Activated CD4-positive, alpha-beta T cell treated with anti-CD3 and anti-CD28 coated beads, Interleukin-2, amount 10 ng/mL, durations not matched to agents 7 days and 5 days (primary cell): ENCODE measurements around the gene RGS3. TPM values are rescaled to one million over a fixed set of nuclear protein-coding genes. Genes with fewer than 3 reads are reported as not detected.

Source experiments
- CTCF ChIA-PET: fragments of 350-600 bp; sonication (Branson Sonifier 250); formaldehyde crosslinking; loops from one replicate; lab custom pipeline; 2021; ENCODE audit warnings: antibody characterized with exemption; lab: Charles Lee
- POLR2A ChIA-PET: fragments of 350-600 bp; sonication (Branson Sonifier 250); formaldehyde crosslinking; loops from one replicate; lab custom pipeline; 2021; ENCODE audit warnings: antibody characterized with exemption; lab: Charles Lee
- DNase-seq: peaks from one replicate; pipeline ENCODE4 v3.0.0-alpha.2; 2020
- H3K27ac Mint-ChIP-seq: one replicate; pipeline ENCODE4 v1.8.0; 2021; ENCODE audit warnings: mild to moderate bottlenecking, moderate library complexity, mixed read lengths
- H3K27me3 Mint-ChIP-seq: one replicate; pipeline ENCODE4 v1.8.0; 2021; ENCODE audit warnings: mixed read lengths
- H3K36me3 Mint-ChIP-seq: one replicate; pipeline ENCODE4 v1.8.0; 2021; ENCODE audit warnings: low read depth, mixed read lengths
- H3K4me1 Mint-ChIP-seq: one replicate; pipeline ENCODE4 v1.8.0; 2021; ENCODE audit warnings: mixed read lengths
- H3K4me3 Mint-ChIP-seq: one replicate; pipeline ENCODE4 v1.8.0; 2021; ENCODE audit warnings: mild to moderate bottlenecking, moderate library complexity, mixed read lengths
- H3K9me3 Mint-ChIP-seq: one replicate; pipeline ENCODE4 v1.8.0; 2021; ENCODE audit warnings: mixed read lengths
- total RNA-seq, 2 experiments: library from RNA; stranded (reverse); gene quantifications; one replicate each; pipeline ENCODE4 v1.2.3, GENCODE V29; 2021

RGS3 gene
- total RNA-seq, 2 experiments from 2014 or later = 41.5 to 41.6 TPM

- Mint-ChIP-seq H3K9me3 (no peaks in the 10 kb centered on the region), H3K27me3 (no peaks in the 10 kb centered on the region), H3K27ac (no peak overlapping the region), H3K4me1 (peaks cover 15% of the 10 kb centered on the region), H3K4me3 (no peak overlapping the region), H3K36me3 (no peaks in the 10 kb centered on the region)
- ChIA-PET POLR2A (no interaction called here), CTCF (interaction anchor here (1.4 to 1.5 kb wide), 2 partner anchors 34 to 178 kb away, joined by 3 read pairs; no protein-coding TSS in a partner anchor)
- DNase-seq = no peak
Observed at GRCh38 chr9:113623851-113624485, 160.4 kb downstream of the RGS3 start.

DNA sequence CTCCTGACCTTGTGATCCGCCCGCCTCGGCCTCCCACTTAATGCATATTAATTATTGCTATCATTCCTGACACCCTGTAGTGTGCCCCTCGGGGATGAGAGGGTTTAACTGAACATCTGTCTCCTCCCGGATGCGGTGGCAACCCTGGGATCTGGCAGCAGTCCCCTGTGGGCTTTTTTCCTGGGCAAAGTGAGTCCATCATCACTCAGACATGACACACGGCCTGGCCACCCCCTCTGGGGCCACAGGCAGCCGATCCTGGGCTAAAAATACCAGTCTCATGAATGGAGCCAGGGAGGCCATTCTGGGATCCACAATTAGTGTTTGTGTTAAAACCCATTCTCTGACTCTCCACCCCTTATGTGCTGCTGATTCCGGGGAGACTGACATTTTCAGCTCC is 161.2 kb downstream of the RGS3 start:
- POLR2A ChIA-PET = no interaction called here
- DNase-seq = no peak
- Mint-ChIP-seq H3K4me3 (no peak overlapping the region), H3K9me3 (no peaks in the 10 kb centered on the region), H3K27ac (no peak overlapping the region), H3K36me3 (no peaks in the 10 kb centered on the region), H3K4me1 (peaks cover 15% of the 10 kb centered on the region), H3K27me3 (no peaks in the 10 kb centered on the region)
- CTCF ChIA-PET = interaction anchor here (0.9 to 1.3 kb wide), 2 partner anchors 9 to 22 kb away, joined by 4 read pairs; no protein-coding TSS in a partner anchor

GRCh38 chr9:113625486-113625885 is 162.0 kb downstream of the RGS3 start:
- Mint-ChIP-seq H3K36me3 (no peaks in the 10 kb centered on the region), H3K4me3 (no peak overlapping the region), H3K27ac (no peak overlapping the region), H3K4me1 (peaks cover 15% of the 10 kb centered on the region), H3K27me3 (no peaks in the 10 kb centered on the region), H3K9me3 (no peaks in the 10 kb centered on the region)
- no peak for DNase-seq
- CTCF ChIA-PET = interaction anchor here (0.9 to 1.3 kb wide), 2 partner anchors 8 to 23 kb away, joined by 4 read pairs; no protein-coding TSS in a partner anchor
- POLR2A ChIA-PET = no interaction called here

DNA sequence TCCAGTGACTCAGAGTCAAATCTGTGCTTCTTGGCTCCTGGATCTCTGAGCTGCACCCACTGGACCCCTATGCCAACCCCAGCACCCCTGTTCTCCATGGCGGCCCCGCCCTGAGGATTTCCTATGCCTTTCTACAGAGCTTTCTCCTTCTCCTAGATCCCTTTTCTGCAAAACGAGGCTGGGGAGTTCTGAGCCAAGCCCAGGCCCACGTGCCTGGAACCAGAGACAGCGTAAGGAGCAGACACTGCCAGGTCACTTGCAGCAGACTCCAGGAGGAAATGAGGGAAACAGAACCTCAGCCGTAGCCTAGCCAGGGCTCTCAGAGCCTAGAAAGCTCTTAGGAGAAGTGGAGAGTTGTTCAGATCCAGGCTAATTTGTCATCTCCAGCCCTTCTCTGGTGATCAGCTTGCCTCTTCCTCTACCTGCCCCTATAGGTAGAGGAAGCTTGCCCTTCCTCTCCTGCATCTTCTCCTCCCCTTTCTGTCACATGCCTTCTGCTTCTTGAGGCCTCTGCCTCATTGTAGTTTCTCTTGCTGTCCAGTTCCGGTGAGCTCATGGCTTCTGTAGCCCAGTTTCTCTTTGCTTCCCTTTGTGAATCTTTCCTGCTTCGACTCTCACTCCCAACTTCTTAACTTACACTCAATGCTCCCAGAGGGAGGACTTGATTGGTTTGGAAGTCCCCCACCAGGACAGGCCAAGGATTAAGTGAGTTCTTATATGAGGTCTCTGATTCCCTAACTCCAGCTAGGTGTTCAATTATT is 163.4 kb downstream of the RGS3 start:
- CTCF ChIA-PET = interaction anchor here (1.6 kb wide), 1 partner anchor 39 kb away, joined by 3 read pairs; no protein-coding TSS in a partner anchor
- DNase-seq = no peak
- Mint-ChIP-seq H3K4me1 (peaks cover 10% of the 10 kb centered on the region), H3K9me3 (no peaks in the 10 kb centered on the region), H3K4me3 (no peak overlapping the region), H3K27ac (no peak overlapping the region), H3K36me3 (no peaks in the 10 kb centered on the region), H3K27me3 (no peaks in the 10 kb centered on the region)
- POLR2A ChIA-PET = no interaction called here

DNA sequence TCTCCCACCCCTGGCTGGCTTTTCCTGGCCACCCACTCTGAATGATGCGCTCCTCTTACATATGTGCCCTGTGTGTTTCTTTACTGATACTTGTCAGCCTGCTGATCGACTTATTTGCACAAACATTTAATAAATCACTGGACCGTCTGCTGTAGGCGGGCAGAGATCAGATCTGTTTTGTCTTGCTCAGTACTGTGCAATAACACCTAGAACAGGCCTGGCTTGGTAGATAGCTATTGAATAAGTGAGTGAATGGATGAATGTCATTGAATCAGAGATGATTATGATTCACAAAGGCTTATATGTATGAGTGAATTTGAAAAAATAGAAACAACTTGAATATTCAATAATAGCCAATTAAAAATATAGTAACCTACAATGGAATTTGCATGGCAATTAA is 165.1 kb downstream of the RGS3 start:
- ChIA-PET POLR2A (no interaction called here), CTCF (no interaction called here)
- no peaks in the 10 kb centered on the region for H3K9me3 Mint-ChIP-seq
- no peak overlapping the region for H3K4me3 Mint-ChIP-seq
- H3K27ac Mint-ChIP-seq = no peak overlapping the region
- H3K36me3 Mint-ChIP-seq = no peaks in the 10 kb centered on the region
- H3K4me1 Mint-ChIP-seq = peaks cover 2% of the 10 kb centered on the region
- no peak for DNase-seq
- H3K27me3 Mint-ChIP-seq = no peaks in the 10 kb centered on the region

- peaks cover 2% of the 10 kb centered on the region for H3K4me1 Mint-ChIP-seq
- ChIA-PET POLR2A (no interaction called here), CTCF (interaction anchor here (1.0 kb wide), 1 partner anchor 122 kb away, joined by 3 read pairs; no protein-coding TSS in a partner anchor)
- no peaks in the 10 kb centered on the region for H3K27me3 Mint-ChIP-seq
- no peaks in the 10 kb centered on the region for H3K36me3 Mint-ChIP-seq
- no peak overlapping the region for H3K4me3 Mint-ChIP-seq
- no peak overlapping the region for H3K27ac Mint-ChIP-seq
- no peaks in the 10 kb centered on the region for H3K9me3 Mint-ChIP-seq
- no peak for DNase-seq
Observed at GRCh38 chr9:113630386-113631136, 167.0 kb downstream of the RGS3 start.

DNA sequence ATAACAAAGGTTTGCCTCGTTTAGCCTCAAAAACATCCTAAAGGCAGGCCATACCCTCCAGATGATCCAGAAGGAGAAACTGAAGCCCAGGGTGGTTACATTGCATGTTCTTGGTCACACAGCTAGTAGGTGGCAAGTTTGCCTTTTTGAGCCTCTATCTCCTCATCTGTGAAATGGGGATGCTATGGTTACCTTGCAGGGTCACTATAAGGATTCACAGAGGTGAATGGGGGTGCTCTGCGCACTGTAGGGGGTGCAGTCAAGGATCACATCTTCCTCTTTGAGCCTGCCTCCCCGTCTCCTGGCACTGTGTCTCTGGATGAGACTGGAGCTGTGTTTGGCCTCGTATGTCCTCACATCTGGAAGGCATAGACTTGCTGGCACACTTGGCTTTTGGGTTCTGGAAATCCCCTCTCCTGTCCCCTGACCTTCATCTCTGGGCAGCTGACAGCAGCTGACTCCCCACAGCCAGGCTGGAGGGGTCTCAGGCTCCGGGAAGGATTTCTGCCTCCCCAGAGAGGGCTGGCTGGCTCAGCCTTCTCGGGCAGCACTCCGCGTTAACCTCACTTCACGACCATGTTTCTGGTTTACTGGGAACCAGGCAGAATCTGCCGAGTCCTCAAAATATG is 167.7 kb downstream of the RGS3 start:
- Mint-ChIP-seq H3K36me3 (no peaks in the 10 kb centered on the region), H3K9me3 (no peaks in the 10 kb centered on the region), H3K4me3 (no peak overlapping the region), H3K4me1 (peaks cover 2% of the 10 kb centered on the region), H3K27ac (no peak overlapping the region), H3K27me3 (no peaks in the 10 kb centered on the region)
- no peak for DNase-seq
- POLR2A ChIA-PET = no interaction called here
- CTCF ChIA-PET = interaction anchor here (1.0 kb wide), 1 partner anchor 123 kb away, joined by 3 read pairs; no protein-coding TSS in a partner anchor

- Mint-ChIP-seq H3K36me3 (no peaks in the 10 kb centered on the region), H3K27me3 (no peaks in the 10 kb centered on the region), H3K4me1 (peaks cover 2% of the 10 kb centered on the region), H3K4me3 (no peak overlapping the region), H3K27ac (no peak overlapping the region), H3K9me3 (no peaks in the 10 kb centered on the region)
- no peak for DNase-seq
- ChIA-PET POLR2A (no interaction called here), CTCF (interaction anchor here (1.0 to 1.4 kb wide), 3 partner anchors 9 to 124 kb away, joined by 3 to 4 read pairs (median 4); no protein-coding TSS in a partner anchor)
Observed at GRCh38 chr9:113631871-113632665, 168.5 kb downstream of the RGS3 start.

DNA sequence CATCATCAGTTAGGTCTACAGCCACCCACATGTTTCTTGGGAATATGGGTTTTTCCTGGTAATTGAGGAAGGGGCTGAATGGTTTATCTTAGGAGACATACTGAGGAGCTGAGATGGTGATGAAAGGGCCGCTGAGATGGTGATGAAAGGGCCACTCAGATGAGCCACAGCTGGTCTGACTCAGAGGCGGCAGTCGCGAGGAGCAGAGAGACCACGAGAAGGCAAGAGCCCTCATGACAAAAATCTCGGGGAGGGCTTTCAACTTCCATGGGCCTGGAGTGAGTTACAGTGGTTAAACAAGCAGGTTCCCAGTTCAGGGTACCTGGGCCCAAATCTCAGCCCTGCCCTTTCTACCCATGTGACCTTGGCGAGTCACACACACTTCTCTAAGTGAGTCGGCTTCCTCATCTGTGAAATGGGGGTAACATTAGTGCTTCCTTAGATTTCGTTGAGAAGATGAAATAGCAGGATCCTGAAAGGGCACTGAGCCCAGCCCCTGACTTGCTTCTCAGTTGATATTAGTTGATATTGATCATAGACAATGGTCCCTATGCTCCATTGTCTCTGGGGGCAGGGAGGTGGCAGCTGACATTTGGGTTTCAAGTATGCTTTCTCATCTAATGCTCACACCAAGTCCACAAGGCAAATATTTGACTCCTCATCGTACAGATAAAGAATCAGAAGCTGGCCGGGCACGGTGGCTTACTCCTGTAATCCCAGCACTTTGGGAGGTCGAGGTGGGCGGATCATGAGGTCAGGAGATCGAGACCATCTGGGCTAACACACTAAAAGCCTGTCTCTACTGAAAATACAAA is 169.5 kb downstream of the RGS3 start:
- Mint-ChIP-seq H3K4me3 (no peak overlapping the region), H3K27me3 (no peaks in the 10 kb centered on the region), H3K27ac (no peak overlapping the region), H3K4me1 (peaks cover 2% of the 10 kb centered on the region), H3K9me3 (no peaks in the 10 kb centered on the region), H3K36me3 (no peaks in the 10 kb centered on the region)
- CTCF ChIA-PET = interaction anchor here (0.7 to 2.1 kb wide), 8 partner anchors 10 to 138 kb away, joined by 3 to 8 read pairs (median 4); no protein-coding TSS in a partner anchor
- DNase-seq = no peak
- POLR2A ChIA-PET = no interaction called here

DNA sequence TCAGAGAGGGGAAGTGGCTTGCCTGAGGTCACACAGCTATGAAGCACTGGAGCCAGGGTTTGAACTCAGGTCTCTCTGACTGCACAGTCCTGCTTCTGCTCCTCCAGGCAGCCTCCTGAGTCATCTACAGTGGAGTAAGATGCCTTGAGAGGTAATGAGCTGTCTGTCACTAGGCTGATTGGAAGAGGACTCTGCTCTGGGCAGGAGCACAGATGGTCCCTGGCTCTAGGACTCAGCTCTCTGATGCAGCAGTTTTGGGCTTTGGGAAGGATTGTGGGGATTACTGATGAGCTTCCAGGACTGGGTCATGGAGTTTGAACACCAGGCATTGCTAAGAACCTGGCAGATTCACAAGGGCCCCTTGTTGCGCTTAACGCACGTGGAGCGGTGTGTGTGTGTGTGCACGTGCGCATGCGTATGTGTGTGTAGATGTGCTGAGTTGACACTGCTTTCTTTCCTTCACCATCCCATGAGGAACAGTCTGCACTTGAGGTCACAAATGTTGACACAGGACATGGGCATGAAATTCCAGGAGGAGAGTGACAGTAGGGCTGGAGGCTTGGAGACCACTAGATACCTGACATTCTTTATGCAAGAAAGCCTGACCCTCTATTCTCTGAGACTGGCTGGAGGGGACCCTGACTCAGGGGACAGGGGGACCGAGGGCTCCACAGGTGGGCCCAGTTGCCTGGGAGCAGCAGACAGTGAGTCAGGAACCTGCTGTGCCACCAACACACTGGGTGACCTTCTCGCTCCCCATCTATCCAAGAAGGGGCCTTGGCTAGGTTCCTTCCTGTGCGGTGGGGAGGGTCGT is 170.5 kb downstream of the RGS3 start:
- Mint-ChIP-seq H3K27ac (no peak overlapping the region), H3K27me3 (no peaks in the 10 kb centered on the region), H3K9me3 (no peaks in the 10 kb centered on the region), H3K4me3 (no peak overlapping the region), H3K36me3 (no peaks in the 10 kb centered on the region), H3K4me1 (peaks cover 2% of the 10 kb centered on the region)
- CTCF ChIA-PET = interaction anchor here (0.7 to 2.1 kb wide), 7 partner anchors 9 to 139 kb away, joined by 3 to 8 read pairs (median 4); no protein-coding TSS in a partner anchor
- DNase-seq = no peak
- POLR2A ChIA-PET = no interaction called here
